GM19023 (cell line): ENCODE measurements around the gene CHP2.
"Not testable (repeated sequence)": the region's sequence is repeated elsewhere in the genome, so short reads cannot be mapped to it uniquely, and the experiment has no call there.

ENCODE experiments used
- ATAC-seq: cut with Tn5 transposase; IDR thresholded peaks from one replicate; pipeline ENCODE4 v1.9.1; 2021; ENCODE audit warnings: mild to moderate bottlenecking, moderate library complexity; ENCODE audit not compliant: unreplicated experiment

Gene CHP2

GRCh38 chr16:23742766-23743165 lies 12.1 kb upstream of the CHP2 start:
- ATAC-seq: no peak

- ATAC-seq: no peak
Measured at GRCh38 chr16:23745263-23745662, 9.6 kb upstream of the CHP2 start.

GRCh38 chr16:23748630-23749029 lies 6.2 kb upstream of the CHP2 start:
- ATAC-seq: no peak

GRCh38 chr16:23751053-23751452 lies 3.8 kb upstream of the CHP2 start:
- ATAC-seq: not testable (repeated sequence)

GRCh38 chr16:23753908-23754593 lies 775 bp upstream of the CHP2 start:
- no peak for ATAC-seq

DNA sequence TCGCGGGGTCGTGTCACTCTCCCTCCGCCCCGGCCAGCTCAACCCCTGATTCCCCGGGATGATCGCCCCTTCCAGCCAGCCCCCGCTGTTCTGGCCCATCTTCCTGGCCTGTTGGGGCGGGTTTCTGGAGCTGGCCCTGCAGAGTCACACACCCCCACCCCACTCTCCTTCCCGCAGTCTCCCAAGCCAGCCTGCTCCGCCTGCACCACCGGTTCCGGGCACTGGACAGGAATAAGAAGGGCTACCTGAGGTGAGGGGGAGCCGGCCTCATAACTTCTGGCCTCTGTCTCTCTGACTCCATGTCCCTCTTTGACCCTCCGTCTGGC lies 621 bp downstream of the CHP2 start:
- ATAC-seq: no peak

- no peak for ATAC-seq
Measured at GRCh38 chr16:23757116-23757515, 2.3 kb downstream of the CHP2 start.

DNA sequence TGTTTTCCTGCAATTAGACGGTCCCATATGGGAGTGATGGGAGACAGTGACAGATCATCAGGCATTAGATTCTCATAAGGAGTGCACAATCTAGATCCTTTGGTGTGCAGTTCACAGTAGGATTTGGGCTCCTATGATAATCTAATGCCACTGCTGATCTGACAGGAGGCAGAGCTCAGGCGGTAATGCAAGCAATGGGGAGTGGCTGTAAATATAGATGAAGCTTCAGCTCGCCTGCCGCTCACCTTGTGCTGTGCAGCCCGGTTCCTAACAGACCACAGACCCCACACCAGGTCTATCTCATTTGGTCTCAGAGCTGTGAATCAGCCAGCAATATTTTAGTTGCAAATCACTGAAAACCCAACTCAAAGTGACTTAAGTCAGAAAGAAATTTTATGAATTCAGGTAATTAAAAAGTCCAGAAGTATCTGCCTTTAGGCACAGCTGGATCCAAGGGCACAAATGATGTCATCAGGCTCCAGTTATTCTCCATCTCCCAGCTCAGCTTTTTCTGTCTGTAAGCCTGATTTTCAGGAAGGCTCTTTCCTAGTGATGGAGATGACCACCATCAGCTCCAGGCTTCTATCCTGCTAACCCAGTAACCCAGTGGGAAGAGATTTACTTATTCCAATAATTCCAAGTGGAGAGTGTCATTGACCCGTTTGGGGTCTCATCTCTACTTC lies 3.3 kb downstream of the CHP2 start:
- no peak for ATAC-seq

DNA sequence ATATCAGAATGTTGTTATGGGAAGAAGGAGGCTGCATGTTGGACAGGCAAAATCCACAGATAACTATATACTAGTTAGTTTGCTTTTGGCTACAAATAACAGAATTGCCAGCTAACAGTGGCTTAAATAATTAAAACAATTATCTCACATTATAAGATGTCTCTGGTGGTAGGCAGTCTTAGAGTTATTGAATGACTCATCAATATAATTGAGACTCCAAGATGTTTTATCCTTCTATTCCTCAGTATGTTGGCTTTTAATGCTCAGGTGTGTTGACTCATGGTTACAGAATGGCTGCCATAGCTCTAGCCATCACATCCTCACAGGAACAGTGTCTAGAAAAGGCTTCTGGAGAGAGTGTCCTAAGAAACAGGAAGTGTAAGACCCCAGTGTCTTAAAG lies 11.1 kb downstream of the CHP2 start:
- ATAC-seq: no peak

DNA sequence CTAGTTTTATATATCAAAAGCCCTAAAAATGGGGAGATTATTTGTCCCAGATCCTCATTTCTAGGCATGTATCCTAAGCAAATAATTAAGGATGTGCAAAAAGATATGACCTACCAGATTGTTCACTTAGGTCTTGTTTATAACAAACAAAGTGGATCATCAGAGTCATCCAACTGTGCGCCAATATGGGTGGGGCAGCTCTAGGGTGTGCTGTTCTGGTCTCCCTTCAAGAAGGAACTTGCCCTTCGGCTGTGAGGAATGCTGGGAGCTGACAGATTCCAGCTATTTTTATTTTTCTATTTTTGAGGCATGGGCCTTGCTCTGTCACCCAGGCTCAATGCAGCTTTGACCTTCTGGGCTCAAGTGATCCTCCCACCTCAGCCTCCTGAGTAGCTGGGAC lies 13.8 kb downstream of the CHP2 start:
- ATAC-seq: no peak

GRCh38 chr16:23771027-23771426 lies 16.2 kb downstream of the CHP2 start:
- no peak for ATAC-seq

DNA sequence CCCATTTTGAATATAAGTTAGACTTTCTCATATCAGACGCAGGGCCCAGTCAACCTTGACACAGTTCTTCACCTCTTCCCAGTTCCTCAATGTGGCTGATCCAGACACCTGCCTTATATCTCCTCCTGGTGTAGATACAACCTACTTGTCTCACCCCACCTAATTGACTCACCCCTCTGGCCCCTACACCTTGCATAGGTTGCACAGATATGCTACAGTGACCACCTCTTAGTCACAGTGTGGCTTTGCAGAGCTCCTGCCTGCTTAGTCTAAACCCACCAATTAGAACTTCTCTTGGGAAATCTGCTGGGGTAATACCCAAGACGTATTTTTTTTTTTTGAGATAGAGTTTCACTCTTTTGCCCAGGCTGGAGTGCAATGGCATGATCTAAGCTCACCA lies 16.8 kb downstream of the CHP2 start:
- no peak for ATAC-seq

- ATAC-seq: no peak
Measured at GRCh38 chr16:23773339-23773738, 18.5 kb downstream of the CHP2 start.

- ATAC-seq: no peak
Measured at GRCh38 chr16:23781176-23781575, 26.4 kb downstream of the CHP2 start.

- ATAC-seq: no peak
Measured at GRCh38 chr16:23784811-23785447, 30.1 kb downstream of the CHP2 start.

- ATAC-seq: no peak
Measured at GRCh38 chr16:23785842-23786241, 31.0 kb downstream of the CHP2 start.

- no peak for ATAC-seq
Measured at GRCh38 chr16:23786964-23787561, 32.2 kb downstream of the CHP2 start.

DNA sequence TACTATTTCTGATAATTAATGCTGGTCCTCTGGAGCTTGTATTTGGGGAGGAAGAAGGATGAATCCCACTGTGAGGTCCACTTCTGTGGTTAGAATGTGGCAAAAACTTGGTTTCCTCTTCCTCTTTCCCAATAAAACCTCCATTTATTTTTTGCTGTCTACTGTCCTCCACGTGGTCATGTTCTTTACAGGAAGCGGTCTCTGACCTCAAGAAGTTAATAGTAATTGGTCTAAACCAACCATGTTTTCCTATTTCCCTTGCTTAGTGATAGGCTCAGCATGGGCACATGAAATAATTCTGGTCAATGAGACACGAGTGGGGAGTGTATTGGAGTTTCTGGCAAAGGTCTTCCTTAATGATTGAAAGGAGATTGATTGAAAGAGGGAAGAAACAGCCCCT lies 33.9 kb downstream of the CHP2 start:
- no peak for ATAC-seq

DNA sequence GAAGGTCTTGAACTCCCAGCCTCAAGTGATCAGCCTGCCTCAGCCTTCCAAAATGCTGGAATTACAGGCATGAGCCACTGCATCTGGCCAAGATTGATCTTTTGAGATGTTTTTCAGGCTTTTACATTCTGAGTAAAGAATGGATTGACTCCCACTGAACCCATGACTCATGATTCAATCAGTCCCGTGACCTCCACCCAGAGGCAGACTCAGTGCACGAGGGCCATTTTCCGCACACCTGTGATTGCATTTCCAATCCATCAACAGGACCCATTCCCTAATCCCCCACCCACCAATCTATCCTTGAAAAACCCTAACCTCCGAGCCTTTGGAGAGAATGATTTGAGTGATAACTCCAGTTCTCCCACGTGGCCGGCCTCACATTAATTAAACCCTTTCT lies 40.6 kb downstream of the CHP2 start:
- ATAC-seq: no peak

- ATAC-seq: no peak
Measured at GRCh38 chr16:23796941-23797340, 42.1 kb downstream of the CHP2 start.

GRCh38 chr16:23801378-23801777 lies 46.6 kb downstream of the CHP2 start:
- ATAC-seq: no peak

GRCh38 chr16:23802776-23803175 lies 48.0 kb downstream of the CHP2 start:
- ATAC-seq: no peak
